Measurements from ENCODE around the gene PNMA6F. TPM values are rescaled to one million over a fixed set of nuclear protein-coding genes. Genes with fewer than 3 reads are reported as not detected.
A peak's percentile ranks its signal among the peaks of the same experiment; 100 is the strongest.

The PNMA6F gene
- total and polyA plus RNA-seq, 11 donors: not detected

- ATAC-seq (no peak), DNase-seq (no peak)
- TF ChIP-seq POLR2A (IDR thresholded peaks at IDR 0.05) (no peak), CTCF (IDR thresholded peaks at IDR 0.05) (no peak)
- no peaks in the 10 kb centered on the region for H3K4me1 ChIP-seq
- peaks cover 0 to 3% (median 0%) of the 10 kb centered on the region in 9 donors for H3K27me3 ChIP-seq
- intact Hi-C loops (cut with DNase I): no loop called here
- H3K27ac ChIP-seq: no peak overlapping the region
- peaks cover 0 to 6% (median 0%) of the 10 kb centered on the region in 12 donors for H3K9me3 ChIP-seq
- peaks cover 0 to 32% (median 19%) of the 10 kb centered on the region in 9 donors for H3K36me3 ChIP-seq
- 90 to 96% (median 90%) methylated on average over 5 of the region's 5 CpGs for WGBS, 4 donors
- no peak overlapping the region for H3K4me3 ChIP-seq
Measured at GRCh38 chrX:153349952-153350351, 28.4 kb upstream of the PNMA6F start.

GRCh38 chrX:153348421-153348820 is 26.9 kb upstream of the PNMA6F start:
- Histone ChIP-seq H3K27ac (no peak overlapping the region), H3K27me3 (peaks cover 0 to 5% (median 0%) of the 10 kb centered on the region in 9 donors), H3K36me3 (peaks cover 0 to 42% (median 19%) of the 10 kb centered on the region in 9 donors), H3K9me3 (peaks cover 0 to 6% (median 0%) of the 10 kb centered on the region in 12 donors), H3K4me1 (no peaks in the 10 kb centered on the region), H3K4me3 (no peak overlapping the region)
- DNase-seq (no peak), ATAC-seq (no peak)
- intact Hi-C loops (cut with DNase I): no loop called here
- 79 to 96% (median 90%) methylated on average over 8 of the region's 8 CpGs for WGBS, 4 donors
- TF ChIP-seq POLR2A (IDR thresholded peaks at IDR 0.05): no peak
- no peak for TF ChIP-seq CTCF (IDR thresholded peaks at IDR 0.05)

GRCh38 chrX:153347530-153347929 is 26.0 kb upstream of the PNMA6F start:
- TF ChIP-seq CTCF (IDR thresholded peaks at IDR 0.05) (no peak), POLR2A (IDR thresholded peaks at IDR 0.05) (no peak)
- ATAC-seq (peak in 1 of 4 donors; percentile 17), DNase-seq (no peak)
- Histone ChIP-seq H3K27ac (no peak overlapping the region), H3K27me3 (peaks cover 0 to 5% (median 0%) of the 10 kb centered on the region in 9 donors), H3K9me3 (peaks cover 0 to 6% (median 0%) of the 10 kb centered on the region in 12 donors), H3K36me3 (peaks cover 0 to 42% (median 19%) of the 10 kb centered on the region in 9 donors), H3K4me1 (no peaks in the 10 kb centered on the region), H3K4me3 (no peak overlapping the region)
- intact Hi-C loops (cut with DNase I): no loop called here
- 95 to 98% (median 98%) methylated on average over 27 to 38 of the region's 38 CpGs for WGBS, 4 donors

- Histone ChIP-seq H3K9me3 (peaks cover 0 to 6% (median 0%) of the 10 kb centered on the region in 12 donors), H3K27me3 (peaks cover 0 to 5% (median 0%) of the 10 kb centered on the region in 9 donors), H3K4me3 (no peak overlapping the region), H3K36me3 (peaks cover 0 to 35% (median 15%) of the 10 kb centered on the region in 9 donors), H3K27ac (no peak overlapping the region), H3K4me1 (no peaks in the 10 kb centered on the region)
- intact Hi-C loops (cut with DNase I): no loop called here
- ATAC-seq (no peak), DNase-seq (no peak)
- TF ChIP-seq CTCF (IDR thresholded peaks at IDR 0.05) (no peak), POLR2A (IDR thresholded peaks at IDR 0.05) (no peak)
- 67 to 79% (median 69%) methylated on average over 2 of the region's 2 CpGs for WGBS, 4 donors
Measured at GRCh38 chrX:153343674-153344073, 22.1 kb upstream of the PNMA6F start.

Measured in heart left ventricle (tissue), 16 donors.